Keratinocyte (primary cell): ENCODE measurements around the gene CCL25. TPM values are rescaled to one million over a fixed set of nuclear protein-coding genes. Genes with fewer than 3 reads are reported as not detected.

Experiments
- DNase-seq: peaks from one replicate; pipeline ENCODE4 v3.0.0-alpha.2; 2011; ENCODE audit warnings: low read depth, missing footprints, low spot score
- FAIRE-seq: peaks from 2 replicates; lab custom pipeline; 2011; peaks lifted over from hg19 to GRCh38; lab: Jason Lieb, UNC
- H2AFZ ChIP-seq: 2 replicates; pipeline ENCODE4 v1.6.0; 2012; ENCODE audit warnings: low read length, control low read depth, inconsistent platforms; ENCODE audit not compliant: control insufficient read depth
- H3K27ac ChIP-seq: 2 replicates; pipeline ENCODE4 v1.5.1; 2011; ENCODE audit warnings: low read length; ENCODE audit not compliant: control insufficient read depth, insufficient read depth
- H3K27me3 ChIP-seq: 3 replicates; pipeline ENCODE4 v1.6.0; 2011; ENCODE audit warnings: low read length; ENCODE audit not compliant: control insufficient read depth, insufficient read depth; ENCODE audit errors: extremely low read depth
- H3K36me3 ChIP-seq, 2 experiments: 2 replicates in 1 of 2; 3 replicates in 1 of 2; pipeline ENCODE4 v1.5.1; 2011; ENCODE audit warnings: low read length in 2 of 2, mild to moderate bottlenecking in 1 of 2; ENCODE audit not compliant: control insufficient read depth in 2 of 2, insufficient read depth in 2 of 2; ENCODE audit errors: extremely low read depth in 1 of 2
- H3K4me1 ChIP-seq: 3 replicates; pipeline ENCODE4 v1.5.1; 2011; ENCODE audit warnings: low read length; ENCODE audit not compliant: control insufficient read depth, insufficient read depth; ENCODE audit errors: extremely low read depth
- H3K4me2 ChIP-seq: 3 replicates; pipeline ENCODE4 v1.6.0; 2011; ENCODE audit warnings: low read depth, low read length; ENCODE audit not compliant: control insufficient read depth, insufficient read depth; ENCODE audit errors: extremely low read depth
- H3K4me3 ChIP-seq, 3 experiments: fragments of 200-600 bp in 1 of 3; sonication (generic) in 1 of 3; 2 replicates in 2 of 3; 3 replicates in 1 of 3; pipeline ENCODE4 v1.5.1; 2011 to 2016; ENCODE audit warnings: low read length in 3 of 3, mild to moderate bottlenecking in 3 of 3, control low read depth in 2 of 3, inconsistent platforms in 1 of 3, low read depth in 1 of 3, mixed read lengths in 1 of 3, mixed run types in 1 of 3, moderate library complexity in 1 of 3; ENCODE audit not compliant: control insufficient read depth in 2 of 3, insufficient read depth in 2 of 3; ENCODE audit errors: extremely low read depth in 1 of 3
- H3K79me2 ChIP-seq: 2 replicates; pipeline ENCODE4 v1.6.0; 2012; ENCODE audit warnings: low read length; ENCODE audit not compliant: control insufficient read depth, insufficient read depth
- H3K9ac ChIP-seq: 3 replicates; pipeline ENCODE4 v1.6.0; 2011; ENCODE audit warnings: low read length; ENCODE audit not compliant: control insufficient read depth, insufficient read depth; ENCODE audit errors: extremely low read depth
- H3K9me1 ChIP-seq: 3 replicates; pipeline ENCODE4 v1.6.0; 2011; ENCODE audit warnings: low read length; ENCODE audit not compliant: control insufficient read depth, insufficient read depth; ENCODE audit errors: extremely low read depth
- H3K9me3 ChIP-seq: 2 replicates; pipeline ENCODE4 v1.5.1; 2012; ENCODE audit warnings: low read depth, low read length; ENCODE audit not compliant: control insufficient read depth
- H4K20me1 ChIP-seq: 3 replicates; pipeline ENCODE4 v1.6.0; 2011; ENCODE audit warnings: low read length; ENCODE audit not compliant: control insufficient read depth, insufficient read depth; ENCODE audit errors: extremely low read depth
- EZH2 ChIP-seq: IDR thresholded peaks from one replicate; pipeline ENCODE4 v1.6.1; 2012; ENCODE audit warnings: inconsistent platforms, mild to moderate bottlenecking, low read length, moderate library complexity
- dilution Hi-C: fragments of 300-500 bp; cut with MboI; formaldehyde crosslinking; loops from one replicate; pipeline ENCODE4 v1.7.0; 2020; ENCODE audit warnings: low sequenced_read_pairs; ENCODE audit not compliant: extremely low pct_ligation_motif_present
- polyA plus RNA-seq, 5 experiments: library from polyadenylated mRNA; depleted of rRNA in 3 of 5; stranded (reverse) in 3 of 5; stranded (forward) in 1 of 5; unstranded in 1 of 5; fragments of >200 nt; gene quantifications; 1 replicate in 1 of 5; 2 replicates in 3 of 5; 3 replicates in 1 of 5; pipeline versions ENCODE4 v1.2.1 to v1.2.3, GENCODE V29; 2011 to 2012; ENCODE audit warnings: missing spikeins in 2 of 5, low read depth in 1 of 5, low replicate concordance in 1 of 5
- TF ChIP-seq, protein P1 (sequence below), 3 experiments: IDR thresholded peaks in 1 of 3; conservative IDR thresholded peaks in 1 of 3; optimal IDR thresholded peaks in 1 of 3; 2 replicates in 2 of 3; 3 replicates in 1 of 3; pipeline versions ENCODE3 to v1.5.1; 2011; ENCODE audit warnings: low read length in 3 of 3, mild to moderate bottlenecking in 3 of 3, moderate library complexity in 2 of 3, control low read depth in 1 of 3, inconsistent platforms in 1 of 3; ENCODE audit not compliant: insufficient read depth in 2 of 3; ENCODE audit errors: extremely low read depth in 1 of 3

The CCL25 gene
- polyA plus RNA-seq, 1 donor (not counting 4 experiments of a cell fraction or from before 2014, with no cell fraction given), result not detected

DNA sequence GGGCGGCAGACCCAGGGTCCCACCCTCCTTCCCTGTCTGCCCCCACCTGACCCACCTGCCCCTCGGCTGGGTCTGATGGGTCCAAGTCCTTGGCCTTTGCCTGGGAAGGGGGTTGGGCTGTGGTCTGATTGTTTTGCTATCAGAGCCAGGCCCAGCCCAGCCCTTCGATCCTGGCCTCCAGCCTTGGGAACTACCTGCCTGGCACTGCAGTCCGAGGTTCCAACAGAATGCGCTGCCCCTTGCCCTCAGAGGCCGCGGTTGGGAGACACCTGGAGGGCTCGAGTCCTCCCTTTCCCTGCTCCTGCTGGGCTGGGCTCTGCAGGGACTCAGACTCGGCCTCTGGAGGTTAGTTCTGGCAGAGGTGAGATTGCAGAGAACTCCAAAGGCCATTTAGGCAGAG lies 1.6 kb downstream of the CCL25 start:
- Histone ChIP-seq H3K27ac (no peak overlapping the region), H3K79me2 (no peaks in the 10 kb centered on the region), H3K27me3 (peaks cover 3% of the 10 kb centered on the region), H3K36me3 (no peaks in the 10 kb centered on the region), H3K4me1 (no peaks in the 10 kb centered on the region), H3K4me2 (no peak overlapping the region), H3K4me3 (no peak overlapping the region), H3K9ac (no peak overlapping the region), H4K20me1 (no peaks in the 10 kb centered on the region), H3K9me1 (no peaks in the 10 kb centered on the region), H3K9me3 (no peaks in the 10 kb centered on the region), H2AFZ (no peak overlapping the region)
- dilution Hi-C loops, result no loop called here
- FAIRE-seq (no peak), DNase-seq (no peak)
- TF ChIP-seq, protein P1, sequence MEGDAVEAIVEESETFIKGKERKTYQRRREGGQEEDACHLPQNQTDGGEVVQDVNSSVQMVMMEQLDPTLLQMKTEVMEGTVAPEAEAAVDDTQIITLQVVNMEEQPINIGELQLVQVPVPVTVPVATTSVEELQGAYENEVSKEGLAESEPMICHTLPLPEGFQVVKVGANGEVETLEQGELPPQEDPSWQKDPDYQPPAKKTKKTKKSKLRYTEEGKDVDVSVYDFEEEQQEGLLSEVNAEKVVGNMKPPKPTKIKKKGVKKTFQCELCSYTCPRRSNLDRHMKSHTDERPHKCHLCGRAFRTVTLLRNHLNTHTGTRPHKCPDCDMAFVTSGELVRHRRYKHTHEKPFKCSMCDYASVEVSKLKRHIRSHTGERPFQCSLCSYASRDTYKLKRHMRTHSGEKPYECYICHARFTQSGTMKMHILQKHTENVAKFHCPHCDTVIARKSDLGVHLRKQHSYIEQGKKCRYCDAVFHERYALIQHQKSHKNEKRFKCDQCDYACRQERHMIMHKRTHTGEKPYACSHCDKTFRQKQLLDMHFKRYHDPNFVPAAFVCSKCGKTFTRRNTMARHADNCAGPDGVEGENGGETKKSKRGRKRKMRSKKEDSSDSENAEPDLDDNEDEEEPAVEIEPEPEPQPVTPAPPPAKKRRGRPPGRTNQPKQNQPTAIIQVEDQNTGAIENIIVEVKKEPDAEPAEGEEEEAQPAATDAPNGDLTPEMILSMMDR (optimal IDR thresholded peaks at IDR 0.05 in 1 of 3, IDR thresholded peaks at IDR 0.05 in 1 of 3, conservative IDR thresholded peaks at IDR 0.05 in 1 of 3; ENCODE audit: extremely low read depth in 1 of 3, insufficient read depth in 2 of 3, low read length in 3 of 3), result no peak
- TF ChIP-seq EZH2, result no peak

DNA sequence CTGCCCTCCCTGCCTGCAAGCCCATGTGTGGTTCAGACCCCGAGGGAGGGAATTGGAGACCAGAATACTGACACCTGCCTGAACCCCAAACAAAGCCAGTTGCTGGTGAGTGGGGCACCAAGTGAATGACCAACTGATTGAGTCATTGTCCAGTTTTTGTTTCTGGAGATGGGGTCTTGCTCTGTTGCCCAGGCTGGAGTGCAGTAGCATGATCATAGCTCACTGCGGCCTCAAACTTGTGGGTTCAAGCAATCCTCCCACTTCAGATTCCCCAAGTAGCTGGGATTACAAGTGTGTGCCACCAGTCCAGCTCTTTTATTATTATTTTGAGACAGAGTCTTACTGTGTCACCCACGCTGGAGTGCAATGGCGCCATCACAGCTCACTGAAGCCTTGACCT lies 4.0 kb downstream of the CCL25 start:
- DNase-seq (no peak), FAIRE-seq (no peak)

More for the DNA sequence above, 4.0 kb downstream of the CCL25 start:
- Histone ChIP-seq H3K4me3 (no peak overlapping the region), H3K9me3 (no peaks in the 10 kb centered on the region), H3K36me3 (no peaks in the 10 kb centered on the region), H3K9me1 (no peaks in the 10 kb centered on the region), H2AFZ (no peak overlapping the region), H3K4me2 (no peak overlapping the region), H3K27ac (no peak overlapping the region), H3K79me2 (no peaks in the 10 kb centered on the region), H4K20me1 (no peaks in the 10 kb centered on the region), H3K4me1 (no peaks in the 10 kb centered on the region), H3K9ac (no peak overlapping the region), H3K27me3 (no peaks in the 10 kb centered on the region)
- dilution Hi-C loops, result no loop called here
- no peak for TF ChIP-seq EZH2
- TF ChIP-seq, protein P1 (optimal IDR thresholded peaks at IDR 0.05 in 1 of 3, IDR thresholded peaks at IDR 0.05 in 1 of 3, conservative IDR thresholded peaks at IDR 0.05 in 1 of 3; ENCODE audit: extremely low read depth in 1 of 3, insufficient read depth in 2 of 3, low read length in 3 of 3), result no peak
